HG03571 (cell line): ENCODE data around the gene INAFM2.

Experiments
- ATAC-seq: cut with Tn5 transposase; IDR thresholded peaks from one replicate; pipeline ENCODE4 v1.9.1; 2021; ENCODE audit not compliant: unreplicated experiment

INAFM2 gene

DNA sequence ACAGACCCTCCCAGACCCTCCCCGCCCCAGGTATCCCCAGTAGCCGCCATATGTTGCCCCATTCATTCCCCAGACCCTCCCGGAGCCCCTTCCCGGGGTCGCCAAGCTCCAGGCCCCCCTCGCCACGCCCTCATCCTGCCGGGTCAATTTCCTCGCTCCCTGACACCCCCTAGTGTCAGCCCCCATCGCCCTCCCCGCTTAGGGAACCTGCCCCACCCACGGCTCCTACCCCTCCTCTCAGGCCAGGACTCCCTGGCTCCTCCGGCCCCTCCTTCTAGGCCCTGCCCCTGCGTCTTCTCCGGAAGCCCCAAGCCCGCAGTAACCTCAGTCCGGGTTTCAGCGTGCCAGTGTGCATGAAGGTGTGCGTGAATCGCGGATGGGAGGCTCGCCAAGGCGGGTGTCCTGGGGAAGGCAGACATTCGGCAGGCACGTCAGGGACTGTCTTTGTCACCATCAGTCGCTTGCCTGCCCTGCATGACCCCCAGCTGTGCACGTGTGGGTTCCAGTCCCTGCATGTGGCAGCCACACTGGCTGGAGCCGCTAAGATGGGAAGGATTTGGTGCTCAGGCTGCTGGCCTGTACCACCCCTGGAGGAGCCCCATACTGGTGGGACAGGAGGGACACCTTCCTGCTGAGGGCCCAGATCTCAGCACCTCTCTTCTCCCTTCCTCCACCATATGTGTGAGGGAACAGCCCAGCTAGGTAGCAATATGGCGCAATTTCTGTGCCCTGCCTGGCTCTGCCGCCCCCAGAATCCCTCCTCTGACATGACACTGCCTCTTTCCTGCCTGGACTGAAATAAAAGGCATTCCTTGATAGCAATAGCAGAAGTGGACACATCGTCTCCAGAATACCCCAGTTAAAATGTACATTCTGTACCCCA lies 35.2 kb downstream of the INAFM2 start:
- ATAC-seq: no peak

DNA sequence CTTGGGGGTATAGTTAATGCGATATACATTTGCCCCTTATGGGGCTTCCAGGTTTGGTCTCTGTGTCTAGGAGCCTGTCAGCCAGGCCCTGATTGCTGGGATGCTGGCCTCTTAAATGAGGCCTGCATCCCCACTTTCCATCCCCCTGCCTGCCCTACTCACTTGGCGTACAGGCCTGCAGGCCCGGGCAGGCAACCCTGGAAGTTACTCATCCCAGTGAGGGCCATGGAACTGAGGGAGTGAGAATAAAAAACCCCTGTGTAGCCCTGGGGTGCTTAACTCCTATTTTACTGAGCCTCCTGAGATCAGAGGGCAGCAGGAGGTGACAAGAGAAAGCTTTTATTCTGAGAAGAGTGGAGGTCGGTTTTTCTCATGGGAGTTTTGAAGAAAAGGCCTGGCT lies 36.5 kb downstream of the INAFM2 start:
- ATAC-seq: no peak

DNA sequence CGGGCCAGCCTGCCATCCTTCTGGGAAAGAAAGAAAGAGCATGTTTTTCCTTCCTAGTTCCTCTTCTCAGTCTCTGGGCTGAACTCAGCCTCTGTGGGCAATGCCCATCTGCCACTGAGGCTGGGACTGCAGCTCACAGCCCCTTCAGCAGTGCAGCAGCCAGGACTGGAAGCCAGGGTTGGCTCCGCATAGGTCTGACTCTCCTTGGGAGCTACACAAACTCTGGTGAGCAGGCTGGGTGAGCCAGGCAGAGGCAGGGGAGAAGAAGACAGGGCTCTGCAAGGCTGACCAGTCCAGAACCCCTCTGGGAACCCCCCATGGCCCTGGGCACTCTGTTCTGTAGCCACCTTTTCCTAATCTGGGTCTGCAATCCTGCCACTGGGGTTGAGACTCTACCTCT lies 38.1 kb downstream of the INAFM2 start:
- ATAC-seq: no peak

DNA sequence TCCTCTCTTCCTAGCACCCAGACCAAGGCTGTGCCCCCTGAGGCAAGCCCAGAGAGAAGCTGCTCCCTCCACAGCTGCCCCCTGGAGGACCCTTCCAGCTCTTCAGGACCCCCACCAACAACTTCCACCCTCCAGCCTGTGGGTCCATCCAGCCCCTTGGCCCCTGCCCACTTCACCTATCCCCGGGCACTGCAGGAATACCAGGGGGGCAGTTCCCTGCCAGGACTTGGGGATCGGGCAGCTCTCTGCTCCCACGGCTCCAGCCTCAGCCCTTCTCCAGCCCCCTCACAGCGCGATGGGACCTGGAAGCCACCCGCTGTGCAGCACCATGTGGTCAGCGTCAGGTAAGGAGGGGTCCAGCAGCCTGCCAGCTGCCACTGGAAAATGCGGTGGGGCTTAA lies 40.1 kb downstream of the INAFM2 start:
- ATAC-seq: no peak

DNA sequence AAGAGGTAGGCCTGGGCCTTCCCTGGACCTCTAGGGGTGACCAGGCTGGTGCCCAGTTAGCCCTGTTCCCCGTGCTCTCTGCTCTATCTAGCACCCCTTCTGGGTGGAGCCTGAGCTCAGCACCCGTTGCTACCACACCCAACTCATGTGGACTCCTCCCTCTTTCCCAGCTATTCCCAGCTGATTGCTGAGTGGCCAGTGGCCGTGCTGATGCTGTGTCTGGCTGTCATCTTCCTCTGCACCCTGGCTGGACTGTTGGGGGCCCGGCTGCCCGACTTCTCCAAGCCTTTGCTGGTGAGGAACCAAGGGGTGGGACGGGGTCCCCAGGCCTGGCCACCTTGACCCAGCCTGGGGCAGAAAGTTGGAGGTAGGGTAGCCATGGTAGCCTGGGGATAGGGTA lies 40.8 kb downstream of the INAFM2 start:
- ATAC-seq: no peak

DNA sequence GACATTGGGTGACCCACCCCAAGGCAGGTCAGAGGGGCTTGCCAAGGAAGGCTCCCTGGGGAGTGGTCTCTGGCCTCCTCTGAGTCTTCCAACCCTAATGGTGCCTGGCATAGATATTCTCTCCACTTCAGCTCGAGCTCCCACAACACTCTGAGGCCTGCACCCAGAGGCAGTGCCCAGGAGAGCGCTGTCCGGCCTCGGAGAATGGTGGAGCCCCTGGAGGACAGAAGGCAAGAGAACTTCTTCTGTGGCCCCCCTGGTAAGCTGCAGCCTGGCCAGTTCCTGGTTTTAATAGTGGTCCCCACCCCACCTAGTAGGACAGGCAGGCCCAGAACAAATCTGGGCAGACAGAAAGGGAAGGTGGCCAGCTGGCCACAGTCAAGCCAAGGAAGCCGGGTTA lies 41.5 kb downstream of the INAFM2 start:
- no peak for ATAC-seq

DNA sequence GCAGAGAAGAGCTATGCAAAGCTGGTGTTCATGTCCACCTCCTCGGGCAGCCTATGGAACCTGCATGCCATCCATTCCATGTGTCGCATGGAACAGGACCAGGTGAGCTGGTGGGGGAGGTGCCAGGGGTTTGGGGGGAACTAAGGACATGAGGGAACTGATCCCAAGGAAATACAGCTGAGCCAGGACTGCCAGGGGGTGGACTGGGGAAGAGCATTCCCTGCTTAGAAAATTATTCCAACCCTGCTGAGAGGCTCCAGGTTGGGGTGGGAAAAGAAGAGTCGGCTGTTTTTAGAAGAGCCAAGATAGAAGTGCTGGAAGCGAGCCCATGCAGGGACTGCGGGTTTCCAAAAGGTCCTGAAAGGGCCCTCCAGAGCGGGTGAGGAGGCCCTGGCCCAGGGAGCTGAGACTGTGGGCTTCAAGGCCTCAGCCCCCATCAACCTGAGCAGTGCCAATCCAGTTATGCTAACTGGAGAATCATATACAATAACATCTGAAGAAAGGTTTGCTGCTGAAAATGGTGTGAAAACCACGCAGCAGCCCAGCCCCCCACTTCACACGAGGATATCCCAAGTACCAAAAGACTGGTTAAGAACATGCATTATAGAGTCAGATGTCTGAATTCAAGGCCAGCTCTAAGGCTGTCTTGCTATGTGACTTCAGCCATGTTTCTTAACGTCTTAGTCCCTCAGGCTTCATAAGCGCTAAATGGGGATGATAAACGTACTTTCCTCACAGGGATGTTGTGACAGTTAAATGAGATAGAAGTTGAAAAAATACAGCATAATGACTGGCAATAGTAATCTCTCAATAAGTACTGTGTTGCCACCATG lies 42.3 kb downstream of the INAFM2 start:
- no peak for ATAC-seq

DNA sequence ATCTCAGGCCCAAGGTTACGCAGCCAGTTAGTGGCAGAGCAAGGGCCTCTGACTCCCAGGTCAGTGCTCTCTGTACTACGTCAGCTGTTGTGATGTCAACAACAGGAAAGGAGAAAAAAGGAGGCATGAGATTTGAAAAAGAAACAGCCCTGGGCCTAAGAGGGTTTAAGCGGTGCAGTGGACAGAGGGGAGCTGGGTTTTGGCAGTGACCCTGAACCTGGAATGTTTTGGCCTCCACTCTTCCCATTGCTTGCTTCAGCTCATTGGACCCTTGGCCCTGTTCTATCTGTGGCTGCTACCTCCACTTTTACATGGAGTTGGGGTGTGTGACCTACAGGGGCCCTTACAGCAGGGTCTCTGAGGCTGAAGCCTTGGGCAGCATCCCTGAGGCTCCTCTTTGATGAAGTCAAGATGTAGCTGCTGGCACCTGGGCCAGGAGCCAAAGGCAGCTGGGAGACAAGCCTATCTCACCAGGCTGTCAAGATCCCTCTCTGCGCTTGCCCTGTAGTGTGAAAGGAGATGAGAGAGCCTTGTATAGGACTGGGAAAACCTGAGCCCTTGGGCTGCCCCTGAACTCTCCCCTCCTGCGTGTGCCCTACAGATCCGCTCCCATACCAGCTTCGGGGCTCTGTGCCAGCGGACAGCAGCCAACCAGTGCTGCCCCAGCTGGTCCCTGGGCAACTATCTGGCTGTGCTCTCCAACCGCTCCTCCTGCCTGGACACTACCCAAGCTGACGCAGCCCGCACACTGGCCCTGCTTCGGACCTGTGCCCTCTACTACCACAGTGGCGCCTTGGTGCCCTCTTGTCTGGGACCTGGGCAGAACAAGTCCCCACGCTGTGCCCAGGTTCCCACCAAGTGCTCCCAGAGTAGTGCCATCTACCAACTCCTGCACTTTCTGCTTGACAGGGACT lies 43.2 kb downstream of the INAFM2 start:
- ATAC-seq: no peak

DNA sequence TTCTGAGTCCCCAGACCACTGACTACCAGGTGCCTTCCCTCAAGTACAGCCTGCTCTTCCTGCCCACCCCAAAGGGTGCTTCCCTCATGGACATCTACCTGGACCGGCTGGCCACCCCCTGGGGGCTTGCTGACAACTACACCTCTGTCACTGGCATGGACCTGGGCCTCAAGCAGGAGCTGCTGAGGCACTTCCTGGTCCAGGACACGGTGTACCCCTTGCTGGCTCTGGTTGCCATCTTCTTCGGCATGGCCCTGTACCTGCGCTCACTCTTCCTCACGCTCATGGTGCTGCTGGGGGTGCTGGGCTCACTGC lies 43.8 kb downstream of the INAFM2 start:
- ATAC-seq: no peak

DNA sequence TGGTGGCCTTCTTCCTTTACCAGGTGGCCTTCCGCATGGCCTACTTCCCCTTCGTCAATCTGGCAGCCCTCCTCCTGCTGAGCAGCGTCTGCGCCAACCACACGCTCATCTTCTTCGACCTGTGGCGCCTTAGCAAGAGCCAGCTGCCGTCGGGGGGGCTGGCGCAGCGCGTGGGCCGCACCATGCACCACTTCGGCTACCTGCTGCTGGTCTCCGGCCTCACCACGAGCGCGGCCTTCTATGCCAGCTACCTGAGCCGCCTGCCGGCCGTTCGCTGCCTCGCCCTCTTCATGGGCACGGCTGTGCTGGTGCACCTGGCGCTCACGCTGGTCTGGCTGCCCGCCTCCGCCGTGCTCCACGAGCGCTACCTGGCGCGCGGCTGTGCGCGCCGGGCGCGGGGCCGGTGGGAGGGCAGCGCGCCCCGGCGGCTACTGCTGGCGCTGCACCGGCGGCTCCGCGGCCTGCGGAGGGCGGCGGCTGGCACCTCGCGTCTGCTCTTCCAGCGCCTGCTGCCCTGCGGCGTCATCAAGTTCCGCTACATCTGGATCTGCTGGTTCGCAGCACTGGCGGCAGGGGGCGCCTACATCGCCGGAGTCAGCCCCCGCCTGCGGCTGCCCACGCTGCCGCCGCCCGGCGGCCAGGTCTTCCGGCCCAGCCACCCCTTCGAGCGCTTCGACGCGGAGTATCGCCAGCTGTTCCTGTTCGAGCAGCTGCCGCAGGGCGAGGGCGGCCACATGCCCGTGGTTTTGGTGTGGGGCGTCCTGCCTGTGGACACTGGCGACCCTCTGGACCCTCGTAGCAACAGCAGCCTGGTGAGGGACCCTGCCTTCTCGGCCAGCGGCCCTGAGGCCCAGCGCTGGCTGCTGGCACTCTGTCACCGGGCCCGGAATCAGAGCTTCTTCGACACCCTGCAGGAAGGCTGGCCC lies 44.5 kb downstream of the INAFM2 start:
- peak; percentile 83 for ATAC-seq

DNA sequence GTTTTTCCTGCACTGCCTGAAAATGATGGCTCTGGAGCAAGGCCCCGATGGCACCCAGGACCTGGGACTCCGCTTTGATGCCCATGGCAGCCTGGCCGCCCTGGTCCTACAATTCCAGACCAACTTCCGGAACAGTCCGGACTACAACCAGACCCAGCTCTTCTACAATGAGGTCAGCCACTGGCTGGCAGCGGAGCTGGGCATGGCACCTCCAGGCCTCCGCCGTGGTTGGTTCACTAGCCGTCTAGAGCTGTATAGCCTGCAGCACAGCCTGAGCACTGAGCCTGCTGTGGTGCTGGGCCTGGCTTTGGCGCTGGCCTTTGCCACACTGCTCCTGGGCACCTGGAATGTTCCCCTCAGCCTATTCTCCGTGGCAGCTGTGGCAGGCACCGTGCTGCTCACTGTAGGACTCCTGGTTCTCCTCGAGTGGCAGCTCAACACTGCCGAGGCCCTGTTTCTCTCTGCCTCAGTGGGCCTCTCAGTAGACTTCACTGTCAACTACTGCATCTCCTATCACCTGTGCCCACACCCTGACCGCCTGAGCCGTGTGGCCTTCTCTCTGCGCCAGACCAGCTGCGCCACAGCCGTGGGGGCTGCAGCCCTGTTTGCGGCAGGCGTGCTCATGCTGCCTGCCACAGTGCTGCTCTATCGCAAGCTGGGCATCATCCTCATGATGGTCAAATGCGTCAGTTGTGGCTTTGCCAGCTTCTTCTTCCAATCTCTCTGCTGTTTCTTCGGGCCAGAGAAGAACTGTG lies 45.4 kb downstream of the INAFM2 start:
- ATAC-seq: no peak

DNA sequence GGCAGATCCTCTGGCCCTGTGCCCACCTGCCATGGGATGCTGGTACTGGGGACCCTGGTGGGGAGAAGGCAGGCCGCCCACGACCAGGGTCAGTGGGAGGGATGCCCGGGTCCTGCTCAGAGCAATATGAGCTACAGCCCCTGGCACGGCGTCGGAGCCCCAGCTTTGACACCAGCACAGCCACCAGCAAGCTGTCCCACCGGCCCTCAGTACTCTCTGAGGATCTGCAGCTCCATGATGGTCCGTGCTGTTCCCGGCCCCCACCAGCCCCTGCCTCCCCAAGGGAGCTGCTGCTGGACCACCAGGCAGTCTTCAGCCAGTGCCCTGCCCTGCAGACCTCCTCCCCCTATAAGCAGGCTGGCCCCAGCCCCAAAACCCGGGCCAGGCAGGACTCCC lies 46.0 kb downstream of the INAFM2 start:
- no peak for ATAC-seq

DNA sequence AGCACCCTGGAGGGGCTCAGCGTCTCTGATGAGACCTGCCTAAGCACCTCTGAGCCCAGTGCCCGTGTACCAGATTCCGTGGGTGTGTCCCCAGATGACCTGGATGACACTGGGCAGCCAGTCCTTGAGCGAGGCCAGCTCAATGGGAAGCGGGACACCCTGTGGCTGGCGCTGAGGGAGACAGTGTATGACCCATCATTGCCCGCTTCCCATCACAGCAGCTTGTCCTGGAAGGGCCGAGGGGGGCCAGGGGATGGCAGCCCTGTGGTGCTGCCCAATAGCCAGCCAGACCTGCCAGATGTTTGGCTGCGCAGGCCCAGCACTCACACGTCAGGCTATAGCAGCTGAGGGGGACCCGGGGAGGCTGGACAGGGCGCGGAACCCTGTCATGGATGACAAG lies 46.5 kb downstream of the INAFM2 start:
- ATAC-seq: no peak

DNA sequence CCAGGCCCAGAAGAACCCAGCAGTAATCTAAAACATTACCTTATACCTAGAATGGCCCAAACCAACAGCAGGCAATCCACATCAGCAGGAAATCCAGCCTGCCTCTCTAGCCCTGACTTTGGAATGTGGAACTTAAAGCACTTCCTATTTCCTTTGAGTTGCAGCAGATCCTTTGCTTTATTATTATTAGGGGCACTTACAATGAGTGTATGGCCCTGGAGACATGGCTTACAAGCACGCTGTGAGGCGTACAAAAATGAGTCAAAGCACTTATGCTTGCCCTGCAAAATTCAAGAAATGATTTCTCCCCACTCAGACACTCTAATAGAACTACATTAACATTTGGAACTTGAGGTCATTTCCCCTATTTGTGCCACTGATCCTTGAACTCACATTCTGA lies 49.5 kb downstream of the INAFM2 start:
- no peak for ATAC-seq
